ENCODE measurements around the gene AKAP9.

Gene AKAP9

DNA sequence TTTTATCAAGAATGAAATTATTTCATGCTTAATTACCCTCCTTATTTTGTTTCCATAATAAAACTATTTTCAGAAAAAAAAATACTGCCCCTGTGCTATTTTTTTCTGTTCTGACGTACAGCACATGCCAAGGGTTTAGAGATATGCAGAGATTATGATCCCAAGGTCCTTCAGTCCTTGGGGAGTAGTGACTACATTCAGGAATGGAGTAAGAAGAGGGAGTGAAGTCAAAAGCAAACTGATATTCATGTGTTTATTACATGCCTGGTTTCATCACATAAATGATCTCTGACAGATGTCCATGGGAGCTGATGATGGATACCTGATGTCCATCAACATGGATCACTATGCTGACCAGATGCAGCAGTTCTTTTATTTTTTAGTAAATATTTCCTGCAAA, 17.2 kb downstream of the AKAP9 start:
- Histone ChIP-seq H3K4me3 (ENCODE audit: low read length) (no peak overlapping the region), H3K36me3 (ENCODE audit: control insufficient read depth, low read length) (no peaks in the 10 kb centered on the region), H3K9me3 (ENCODE audit: control insufficient read depth, insufficient read depth, low read length) (no peaks in the 10 kb centered on the region), H3K27me3 (ENCODE audit: control insufficient read depth, low read length) (no peaks in the 10 kb centered on the region), H3F3A (ENCODE audit: control insufficient read depth, insufficient read depth) (no peaks in the 10 kb centered on the region), H4K20me1 (ENCODE audit: control insufficient read depth, insufficient read depth, low read depth, low read length) (no peaks in the 10 kb centered on the region; the same call in 1 of the 2 replicates), H3K27ac (ENCODE audit: low read depth, low read length) (no peak overlapping the region), H3K79me2 (ENCODE audit: control insufficient read depth, low read length) (peaks cover 66% of the 10 kb centered on the region), H3K4me1 (ENCODE audit: control insufficient read depth, low read length) (no peaks in the 10 kb centered on the region), H3K4me2 (ENCODE audit: low read length) (no peak overlapping the region), H3K9me2 (replicated peaks; ENCODE audit: control insufficient read depth, low read length) (no peaks in the 10 kb centered on the region)
- TF ChIP-seq, protein P1, sequence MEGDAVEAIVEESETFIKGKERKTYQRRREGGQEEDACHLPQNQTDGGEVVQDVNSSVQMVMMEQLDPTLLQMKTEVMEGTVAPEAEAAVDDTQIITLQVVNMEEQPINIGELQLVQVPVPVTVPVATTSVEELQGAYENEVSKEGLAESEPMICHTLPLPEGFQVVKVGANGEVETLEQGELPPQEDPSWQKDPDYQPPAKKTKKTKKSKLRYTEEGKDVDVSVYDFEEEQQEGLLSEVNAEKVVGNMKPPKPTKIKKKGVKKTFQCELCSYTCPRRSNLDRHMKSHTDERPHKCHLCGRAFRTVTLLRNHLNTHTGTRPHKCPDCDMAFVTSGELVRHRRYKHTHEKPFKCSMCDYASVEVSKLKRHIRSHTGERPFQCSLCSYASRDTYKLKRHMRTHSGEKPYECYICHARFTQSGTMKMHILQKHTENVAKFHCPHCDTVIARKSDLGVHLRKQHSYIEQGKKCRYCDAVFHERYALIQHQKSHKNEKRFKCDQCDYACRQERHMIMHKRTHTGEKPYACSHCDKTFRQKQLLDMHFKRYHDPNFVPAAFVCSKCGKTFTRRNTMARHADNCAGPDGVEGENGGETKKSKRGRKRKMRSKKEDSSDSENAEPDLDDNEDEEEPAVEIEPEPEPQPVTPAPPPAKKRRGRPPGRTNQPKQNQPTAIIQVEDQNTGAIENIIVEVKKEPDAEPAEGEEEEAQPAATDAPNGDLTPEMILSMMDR (IDR thresholded peaks at IDR 0.05; ENCODE audit: low read depth, low read length, poor library complexity, severe bottlenecking) = no peak
- no peak for TF ChIP-seq EZH2phosphoT487 (IDR thresholded peaks at IDR 0.05; ENCODE audit: borderline replicate concordance, low read length)

DNA sequence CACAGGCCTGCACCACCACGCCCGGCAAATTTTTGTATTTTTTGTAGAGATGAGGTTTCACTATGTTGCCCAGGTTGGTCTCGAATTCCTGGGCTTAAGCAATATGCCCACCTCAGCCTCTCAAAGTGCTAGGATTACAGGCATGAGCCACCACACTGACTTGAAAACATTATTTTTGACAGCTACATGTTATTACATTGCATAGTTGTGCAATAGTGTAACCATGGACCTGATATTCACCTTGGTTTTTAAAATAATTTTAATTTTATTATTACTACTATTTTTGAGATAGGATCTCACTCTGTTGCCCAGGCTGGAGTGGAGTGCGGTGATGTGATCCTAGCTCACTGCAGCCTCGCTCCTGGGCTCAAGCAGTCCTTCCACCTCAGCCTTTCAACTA, 18.4 kb downstream of the AKAP9 start:
- H3K4me2 ChIP-seq (ENCODE audit: low read length) = no peak overlapping the region
- H3K4me3 ChIP-seq (ENCODE audit: low read length) = no peak overlapping the region
- no peak for TF ChIP-seq EZH2phosphoT487 (IDR thresholded peaks at IDR 0.05; ENCODE audit: borderline replicate concordance, low read length)
- TF ChIP-seq, protein P1 (IDR thresholded peaks at IDR 0.05; ENCODE audit: low read depth, low read length, poor library complexity, severe bottlenecking) = no peak
- H3K27ac ChIP-seq (ENCODE audit: low read depth, low read length) = no peak overlapping the region
- H3K9me2 ChIP-seq (replicated peaks; ENCODE audit: control insufficient read depth, low read length) = no peaks in the 10 kb centered on the region
- H4K20me1 ChIP-seq (ENCODE audit: control insufficient read depth, insufficient read depth, low read depth, low read length) = no peaks in the 10 kb centered on the region; the same call in 1 of the 2 replicates
- H3K79me2 ChIP-seq (ENCODE audit: control insufficient read depth, low read length) = peaks cover 56% of the 10 kb centered on the region
- no peaks in the 10 kb centered on the region for H3F3A ChIP-seq (ENCODE audit: control insufficient read depth, insufficient read depth)
- no peaks in the 10 kb centered on the region for H3K4me1 ChIP-seq (ENCODE audit: control insufficient read depth, low read length)
- H3K36me3 ChIP-seq (ENCODE audit: control insufficient read depth, low read length) = no peaks in the 10 kb centered on the region
- H3K27me3 ChIP-seq (ENCODE audit: control insufficient read depth, low read length) = no peaks in the 10 kb centered on the region
- H3K9me3 ChIP-seq (ENCODE audit: control insufficient read depth, insufficient read depth, low read length) = no peaks in the 10 kb centered on the region

DNA sequence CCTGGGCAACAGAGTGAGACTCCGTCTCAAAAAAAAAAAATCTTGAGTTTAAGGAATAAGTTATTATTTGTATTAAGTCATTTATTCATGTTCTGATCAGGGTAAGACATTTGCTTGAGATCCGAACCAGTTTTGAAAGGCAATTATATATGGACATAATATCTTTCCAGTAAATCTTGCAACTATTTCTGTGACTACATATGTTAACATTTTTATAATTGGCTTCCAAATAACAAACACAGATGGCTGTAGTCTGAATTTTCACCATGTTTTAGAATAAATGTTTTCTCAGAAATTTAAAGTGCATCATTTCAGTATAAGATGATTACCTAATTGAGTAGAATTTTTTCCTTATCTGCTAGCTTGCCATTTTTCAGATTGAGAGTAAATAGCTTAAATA, 21.2 kb downstream of the AKAP9 start:
- no peaks in the 10 kb centered on the region for H3K4me1 ChIP-seq (ENCODE audit: control insufficient read depth, low read length)
- TF ChIP-seq, protein P1 (IDR thresholded peaks at IDR 0.05; ENCODE audit: low read depth, low read length, poor library complexity, severe bottlenecking) = no peak
- TF ChIP-seq EZH2phosphoT487 (IDR thresholded peaks at IDR 0.05; ENCODE audit: borderline replicate concordance, low read length) = no peak
- no peaks in the 10 kb centered on the region; the same call in 1 of the 2 replicates for H4K20me1 ChIP-seq (ENCODE audit: control insufficient read depth, insufficient read depth, low read depth, low read length)
- H3K9me2 ChIP-seq (replicated peaks; ENCODE audit: control insufficient read depth, low read length) = no peaks in the 10 kb centered on the region
- no peak overlapping the region for H3K4me3 ChIP-seq (ENCODE audit: low read length)
- H3F3A ChIP-seq (ENCODE audit: control insufficient read depth, insufficient read depth) = no peaks in the 10 kb centered on the region
- H3K4me2 ChIP-seq (ENCODE audit: low read length) = no peak overlapping the region
- H3K36me3 ChIP-seq (ENCODE audit: control insufficient read depth, low read length) = no peaks in the 10 kb centered on the region
- H3K27ac ChIP-seq (ENCODE audit: low read depth, low read length) = no peak overlapping the region
- peaks cover 4% of the 10 kb centered on the region; the same call in 1 of the 2 replicates for H3K9me3 ChIP-seq (ENCODE audit: control insufficient read depth, insufficient read depth, low read length)
- H3K27me3 ChIP-seq (ENCODE audit: control insufficient read depth, low read length) = no peaks in the 10 kb centered on the region
- H3K79me2 ChIP-seq (ENCODE audit: control insufficient read depth, low read length) = peaks cover 55% of the 10 kb centered on the region
